T-helper 9 cell (primary cell): ENCODE results near the gene GDPD5.
"Not testable (repeated sequence)": the region's sequence is repeated elsewhere in the genome, so short reads cannot be mapped to it uniquely, and the experiment has no call there.

ENCODE experiments used
- DNase-seq: peaks from one replicate; pipeline ENCODE4 v3.0.0-alpha.2; 2020

Gene GDPD5

GRCh38 chr11:75424396-75424795 lies 101.3 kb downstream of the GDPD5 start:
- no peak for DNase-seq

- no peak for DNase-seq
Observed at GRCh38 chr11:75423721-75424120, 102.0 kb downstream of the GDPD5 start.

- DNase-seq: no peak
Observed at GRCh38 chr11:75422248-75423231, 103.2 kb downstream of the GDPD5 start.

GRCh38 chr11:75421902-75422247 lies 103.9 kb downstream of the GDPD5 start:
- no peak for DNase-seq

DNA sequence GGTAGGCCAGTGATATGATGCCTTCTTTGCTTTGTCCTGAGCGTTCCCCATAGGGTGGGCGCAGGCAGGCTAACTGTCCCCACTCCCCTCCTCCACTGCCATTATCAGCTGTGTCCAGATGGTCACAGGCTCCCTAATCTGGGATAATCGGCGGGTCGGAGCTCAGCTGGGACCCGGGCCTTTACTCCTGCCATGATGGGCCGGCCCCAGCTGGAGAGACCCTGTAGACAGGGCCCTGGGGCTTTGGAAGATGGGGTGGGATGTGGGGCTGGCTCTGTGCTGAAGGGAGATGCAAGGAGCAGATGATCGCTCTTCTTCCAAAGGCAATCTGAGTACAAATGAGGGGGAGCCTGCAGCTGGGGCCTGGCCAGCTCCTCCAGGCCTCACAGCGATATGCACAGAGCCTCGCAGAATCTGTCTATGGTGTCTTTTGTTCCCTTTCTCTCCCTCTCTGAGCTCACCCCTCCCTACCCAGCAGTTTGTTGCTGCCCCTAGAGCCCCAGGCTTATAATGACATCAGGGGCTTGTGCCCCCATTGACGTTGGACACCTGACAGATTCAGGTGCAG lies 104.6 kb downstream of the GDPD5 start:
- no peak for DNase-seq

GRCh38 chr11:75420224-75421034 lies 105.3 kb downstream of the GDPD5 start:
- DNase-seq: no peak

GRCh38 chr11:75413864-75414263 lies 111.9 kb downstream of the GDPD5 start:
- DNase-seq: no peak

- not testable (repeated sequence) for DNase-seq
Observed at GRCh38 chr11:75413146-75413545, 112.6 kb downstream of the GDPD5 start.

- DNase-seq: not testable (repeated sequence)
Observed at GRCh38 chr11:75409971-75410370, 115.8 kb downstream of the GDPD5 start.

GRCh38 chr11:75408957-75409219 lies 116.9 kb downstream of the GDPD5 start:
- DNase-seq: no peak

DNA sequence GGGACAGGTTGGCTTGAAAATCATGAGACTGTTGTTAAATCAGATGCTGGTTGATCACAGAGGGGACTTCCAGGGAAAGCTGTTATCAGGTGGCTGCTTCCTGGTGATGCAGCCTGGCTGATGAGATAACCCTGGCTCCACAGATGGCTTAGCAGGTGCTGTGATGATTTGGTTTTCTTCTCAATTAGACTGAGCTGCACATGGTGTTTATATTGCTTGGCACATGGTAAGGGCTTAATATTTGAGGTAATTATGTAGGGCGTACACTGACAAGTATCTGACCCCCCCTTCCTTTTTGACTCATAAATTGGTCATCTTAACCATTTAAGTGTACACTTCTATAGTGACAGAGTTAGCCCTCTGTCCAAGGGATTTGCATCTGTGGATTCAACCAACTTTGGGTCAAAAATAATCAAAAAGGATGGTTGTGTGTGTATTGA lies 119.4 kb downstream of the GDPD5 start:
- no peak for DNase-seq

DNA sequence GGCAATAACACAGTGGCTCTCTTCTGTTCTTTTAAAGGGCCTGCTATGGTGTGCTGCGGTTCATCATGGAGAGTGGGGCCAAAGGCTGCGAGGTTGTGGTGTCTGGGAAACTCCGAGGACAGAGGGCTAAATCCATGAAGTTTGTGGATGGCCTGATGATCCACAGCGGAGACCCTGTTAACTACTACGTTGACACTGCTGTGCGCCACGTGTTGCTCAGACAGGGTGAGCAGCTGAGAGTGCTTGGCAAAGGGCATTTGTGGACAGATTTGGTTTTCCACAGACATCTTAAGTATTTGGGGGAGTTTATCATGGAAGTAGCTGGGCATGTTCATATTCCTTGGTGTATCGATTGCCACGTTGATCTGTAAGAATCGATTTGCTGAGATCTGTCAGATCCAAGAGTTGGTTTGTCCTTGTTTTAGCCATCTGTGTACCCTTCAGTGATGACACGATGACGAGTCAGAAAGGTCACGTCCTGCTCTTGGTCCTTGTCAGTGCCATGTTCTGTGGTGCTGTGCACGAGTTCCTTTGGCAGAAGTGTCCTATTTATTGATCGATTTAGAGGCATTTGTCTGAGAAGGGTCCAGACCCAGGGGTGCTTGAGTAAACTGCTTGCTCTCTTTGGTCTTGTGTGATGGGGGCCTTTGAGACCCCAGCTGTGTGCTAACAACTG lies 121.6 kb downstream of the GDPD5 start:
- DNase-seq: no peak

DNA sequence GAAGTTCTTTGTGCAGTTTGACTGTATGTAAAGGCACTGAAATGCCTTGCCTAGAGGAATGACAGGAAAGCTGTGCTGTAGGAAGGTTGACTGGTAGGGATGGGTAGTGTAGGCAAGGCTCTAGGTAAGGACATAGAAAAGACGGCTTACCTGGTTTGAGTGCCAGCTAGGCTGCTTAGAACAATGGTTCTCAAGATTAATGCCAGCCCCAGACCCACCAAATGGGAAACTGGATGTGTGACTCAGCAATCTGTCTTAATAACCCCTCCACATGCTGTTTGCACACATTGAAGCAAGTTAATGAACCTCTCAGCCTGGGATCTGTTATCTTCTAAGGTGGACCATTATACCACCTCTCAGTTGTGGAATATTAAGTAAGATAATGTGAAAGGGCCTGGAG lies 122.7 kb downstream of the GDPD5 start:
- no peak for DNase-seq

DNA sequence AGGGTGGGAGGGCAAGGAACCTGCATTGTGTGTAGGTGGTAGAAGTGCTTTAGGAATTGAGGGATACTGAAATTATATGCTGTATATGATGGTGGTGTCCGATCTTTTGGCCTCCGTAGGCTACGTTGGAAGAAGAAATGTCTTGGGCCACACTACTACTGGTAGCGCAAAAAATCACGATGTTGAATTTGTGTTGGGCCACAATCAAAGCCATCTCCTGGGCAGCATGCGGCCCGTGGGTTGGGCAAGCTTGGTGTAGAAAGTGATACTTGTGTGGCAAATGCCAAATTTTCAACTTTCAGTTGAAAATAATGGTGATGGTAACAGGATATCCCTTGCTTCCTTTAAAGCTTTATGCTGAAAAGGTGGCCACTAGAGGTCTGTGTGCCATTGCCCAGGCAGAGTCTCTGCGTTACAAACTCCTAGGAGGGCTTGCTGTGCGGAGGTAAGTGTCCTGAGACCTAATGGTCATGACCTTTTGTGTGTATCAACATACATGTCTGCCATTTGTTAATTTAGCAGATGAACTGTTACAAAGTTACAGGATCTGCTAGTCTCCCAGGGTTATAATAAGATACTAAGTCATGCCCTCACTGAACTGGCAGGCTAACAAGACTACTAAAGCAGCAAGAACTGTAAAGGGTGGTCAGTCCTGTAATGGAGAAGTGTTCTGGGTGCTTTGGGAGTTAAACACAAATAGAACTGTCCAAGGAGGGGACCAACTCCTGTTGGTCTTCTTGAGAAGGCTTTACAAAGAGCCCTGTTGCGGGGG lies 123.6 kb downstream of the GDPD5 start:
- DNase-seq: no peak

GRCh38 chr11:75400146-75400865 lies 125.4 kb downstream of the GDPD5 start:
- DNase-seq: no peak

GRCh38 chr11:75399344-75400145 lies 126.2 kb downstream of the GDPD5 start, which contains the start of gene RPS3:
TSS of gene RPS3 (plus strand) at chr11:75399518. CDS start at chr11:75399548, 30 bp downstream.
- DNase-seq: peak; percentile 82

DNA sequence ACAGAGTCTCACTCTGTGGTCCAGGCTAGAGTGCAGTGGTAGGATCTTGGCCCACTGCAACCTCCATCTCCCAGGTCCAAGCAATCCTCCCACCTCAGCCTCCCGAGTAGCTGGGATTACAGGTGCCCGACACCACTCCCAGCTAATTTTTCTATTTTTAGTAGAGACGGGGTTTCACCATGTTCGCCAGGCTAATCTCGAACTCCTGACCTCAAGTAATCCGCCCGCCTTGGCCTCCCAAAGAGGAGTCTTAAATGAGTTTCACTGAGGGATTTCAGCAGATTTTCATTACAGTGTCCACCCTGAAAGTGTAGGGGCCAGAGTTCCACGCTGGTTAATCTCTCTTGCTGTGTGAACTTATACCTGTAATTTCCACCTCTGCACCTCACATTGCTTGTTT lies 126.8 kb downstream of the GDPD5 start:
- DNase-seq: no peak

GRCh38 chr11:75394085-75394840 lies 131.5 kb downstream of the GDPD5 start:
- DNase-seq: no peak

DNA sequence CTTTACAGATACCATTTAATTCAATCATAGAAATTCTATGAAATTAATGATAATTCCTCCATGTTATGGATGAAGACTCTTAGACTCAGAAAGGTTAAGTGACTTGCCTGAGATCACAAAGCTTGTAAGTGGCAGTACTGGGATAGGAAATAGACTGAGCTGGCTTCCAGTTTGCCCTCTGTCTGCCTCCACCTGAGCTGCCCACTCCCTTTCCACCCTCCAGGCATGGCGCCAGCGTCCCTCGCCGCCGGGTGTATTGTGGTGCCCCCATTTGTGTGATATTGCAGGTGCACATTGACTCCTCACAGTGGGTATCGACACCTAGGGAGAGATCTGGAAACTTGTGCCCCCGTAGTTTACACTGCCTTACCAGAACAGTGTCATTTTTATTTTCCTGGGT lies 135.8 kb downstream of the GDPD5 start:
- no peak for DNase-seq

- DNase-seq: no peak
Observed at GRCh38 chr11:75389276-75389605, 136.5 kb downstream of the GDPD5 start.
